ENCODE data around the gene TMTC1. TPM values are rescaled to one million over a fixed set of nuclear protein-coding genes. Genes with fewer than 3 reads are reported as not detected.

Gene TMTC1
- total and polyA plus RNA-seq, 2 of the 8 experiments (the other 6 are each of a cell fraction or from before 2014, with no cell fraction given), result 15.4 to 20.8 TPM

GRCh38 chr12:29503283-29503682, 280.5 kb downstream of the TMTC1 start:
- no peak overlapping the region for H2BK15ac ChIP-seq (ENCODE audit: low read length)
- no peak overlapping the region for H2AK5ac ChIP-seq (ENCODE audit: low read depth, low read length)
- H2BK120ac ChIP-seq (replicated peaks; ENCODE audit: low read depth, low read length), result no peak overlapping the region
- no peak overlapping the region for H2BK12ac ChIP-seq (ENCODE audit: low read depth, low read length)
- no peak for DNase-seq (ENCODE audit: low read depth in 1 of 2, low spot score in 2 of 2)
- no peak overlapping the region for H3K56ac ChIP-seq (replicated peaks; ENCODE audit: insufficient read length, low read depth, low read length)
- ChIA-PET CTCF (ENCODE audit: partially characterized antibody) (no interaction called here), POLR2A (ENCODE audit: partially characterized antibody) (no interaction called here)
- no peaks in the 10 kb centered on the region for H3K79me2 ChIP-seq (ENCODE audit: control insufficient read depth in 1 of 2, insufficient read depth in 2 of 2, low read length in 2 of 2)
- no peak overlapping the region for H2BK5ac ChIP-seq (ENCODE audit: low read depth, low read length)
- H3K23me2 ChIP-seq (ENCODE audit: low read depth, low read length), result no peaks in the 10 kb centered on the region
- H3K27me3 ChIP-seq (replicated peaks in 1 of 4; ENCODE audit: control insufficient read depth in 3 of 4, extremely low read depth in 1 of 4, insufficient read depth in 3 of 4, low read length in 3 of 4), result no peaks in the 10 kb centered on the region
- H3K18ac ChIP-seq (ENCODE audit: extremely low read depth, low read length), result no peak overlapping the region
- peaks cover 0 to 4% (median 0%) of the 10 kb centered on the region in 4 experiments; a peak in 2 of 8 replicates for H3K36me3 ChIP-seq (ENCODE audit: control insufficient read depth in 2 of 4, insufficient read depth in 4 of 4, low read length in 3 of 4)
- H4K8ac ChIP-seq (ENCODE audit: extremely low read depth, insufficient read depth, low read length), result no peak overlapping the region
- no peaks in the 10 kb centered on the region for H3K79me1 ChIP-seq (ENCODE audit: low read depth, low read length)
- no peak overlapping the region for H3K9ac ChIP-seq (replicated peaks in 1 of 4; ENCODE audit: extremely low read depth in 1 of 4, low read depth in 3 of 4, low read length in 3 of 4)
- H3K23ac ChIP-seq (ENCODE audit: insufficient read length), result no peak overlapping the region
- no peak overlapping the region for H4K91ac ChIP-seq (replicated peaks; ENCODE audit: insufficient read length, low read length)
- H4K5ac ChIP-seq (ENCODE audit: insufficient read length, low read depth, low read length), result no peak overlapping the region
- H3K27ac ChIP-seq (ENCODE audit: low read depth, low read length), result no peak overlapping the region
- H3K4ac ChIP-seq (replicated peaks; ENCODE audit: insufficient read length, low read depth, low read length), result no peak overlapping the region
- H3K4me2 ChIP-seq (ENCODE audit: insufficient read depth in 1 of 2, low read depth in 2 of 2, low read length in 2 of 2), result no peak overlapping the region
- no peak overlapping the region for H2AFZ ChIP-seq (ENCODE audit: low read length)
- no peaks in the 10 kb centered on the region for H3K9me3 ChIP-seq (ENCODE audit: insufficient read depth in 2 of 2, low read depth in 1 of 2, low read length in 1 of 2)
- H3K4me3 ChIP-seq (ENCODE audit: extremely low read depth in 1 of 4, insufficient read depth in 2 of 4, low read depth in 3 of 4, low read length in 4 of 4), result no peak overlapping the region
- H4K20me1 ChIP-seq (replicated peaks in 1 of 2; ENCODE audit: control insufficient read depth in 1 of 2, insufficient read depth in 2 of 2, low read length in 2 of 2), result no peaks in the 10 kb centered on the region
- no peak overlapping the region for H3K14ac ChIP-seq (ENCODE audit: insufficient read length)
- no peak for FAIRE-seq
- TF ChIP-seq, protein P1, sequence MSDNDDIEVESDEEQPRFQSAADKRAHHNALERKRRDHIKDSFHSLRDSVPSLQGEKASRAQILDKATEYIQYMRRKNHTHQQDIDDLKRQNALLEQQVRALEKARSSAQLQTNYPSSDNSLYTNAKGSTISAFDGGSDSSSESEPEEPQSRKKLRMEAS (IDR thresholded peaks at IDR 0.05), result no peak
- TF ChIP-seq CEBPB (IDR thresholded peaks at IDR 0.05; ENCODE audit: low read depth, low read length) (no peak), TCF12 (IDR thresholded peaks at IDR 0.05; ENCODE audit: low read depth, low read length) (no peak), JUN (IDR thresholded peaks at IDR 0.05; ENCODE audit: low read depth, low read length) (no peak), JUND (IDR thresholded peaks at IDR 0.05; ENCODE audit: low read length) (no peak), EGR1 (IDR thresholded peaks at IDR 0.05; ENCODE audit: borderline replicate concordance, low read depth, low read length) (no peak), TAF1 (IDR thresholded peaks at IDR 0.05; ENCODE audit: low read depth, low read length) (no peak)
- TF ChIP-seq, protein P2, sequence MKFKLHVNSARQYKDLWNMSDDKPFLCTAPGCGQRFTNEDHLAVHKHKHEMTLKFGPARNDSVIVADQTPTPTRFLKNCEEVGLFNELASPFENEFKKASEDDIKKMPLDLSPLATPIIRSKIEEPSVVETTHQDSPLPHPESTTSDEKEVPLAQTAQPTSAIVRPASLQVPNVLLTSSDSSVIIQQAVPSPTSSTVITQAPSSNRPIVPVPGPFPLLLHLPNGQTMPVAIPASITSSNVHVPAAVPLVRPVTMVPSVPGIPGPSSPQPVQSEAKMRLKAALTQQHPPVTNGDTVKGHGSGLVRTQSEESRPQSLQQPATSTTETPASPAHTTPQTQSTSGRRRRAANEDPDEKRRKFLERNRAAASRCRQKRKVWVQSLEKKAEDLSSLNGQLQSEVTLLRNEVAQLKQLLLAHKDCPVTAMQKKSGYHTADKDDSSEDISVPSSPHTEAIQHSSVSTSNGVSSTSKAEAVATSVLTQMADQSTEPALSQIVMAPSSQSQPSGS (IDR thresholded peaks at IDR 0.05; ENCODE audit: low read length), result no peak
- no peak overlapping the region for H2BK20ac ChIP-seq (ENCODE audit: low read length)
- no peaks in the 10 kb centered on the region for H3K4me1 ChIP-seq (replicated peaks in 1 of 4; ENCODE audit: control insufficient read depth in 3 of 4, insufficient read depth in 4 of 4, low read length in 3 of 4)
